Stimulated activated CD4-positive, alpha-beta T cell treated with anti-CD3 and anti-CD28 coated beads, TNF-alpha, amount 100 ng/mL, for 24 hours (primary cell): ENCODE measurements around the gene DHFR.
"Not testable (repeated sequence)": the region's sequence is repeated elsewhere in the genome, so short reads cannot be mapped to it uniquely, and the experiment has no call there.

Experiments
- DNase-seq, 3 experiments: peaks; one replicate each; pipeline ENCODE4 v3.0.0-alpha.2; 2020; ENCODE audit warnings: low read depth in 3 of 3

DHFR gene

DNA sequence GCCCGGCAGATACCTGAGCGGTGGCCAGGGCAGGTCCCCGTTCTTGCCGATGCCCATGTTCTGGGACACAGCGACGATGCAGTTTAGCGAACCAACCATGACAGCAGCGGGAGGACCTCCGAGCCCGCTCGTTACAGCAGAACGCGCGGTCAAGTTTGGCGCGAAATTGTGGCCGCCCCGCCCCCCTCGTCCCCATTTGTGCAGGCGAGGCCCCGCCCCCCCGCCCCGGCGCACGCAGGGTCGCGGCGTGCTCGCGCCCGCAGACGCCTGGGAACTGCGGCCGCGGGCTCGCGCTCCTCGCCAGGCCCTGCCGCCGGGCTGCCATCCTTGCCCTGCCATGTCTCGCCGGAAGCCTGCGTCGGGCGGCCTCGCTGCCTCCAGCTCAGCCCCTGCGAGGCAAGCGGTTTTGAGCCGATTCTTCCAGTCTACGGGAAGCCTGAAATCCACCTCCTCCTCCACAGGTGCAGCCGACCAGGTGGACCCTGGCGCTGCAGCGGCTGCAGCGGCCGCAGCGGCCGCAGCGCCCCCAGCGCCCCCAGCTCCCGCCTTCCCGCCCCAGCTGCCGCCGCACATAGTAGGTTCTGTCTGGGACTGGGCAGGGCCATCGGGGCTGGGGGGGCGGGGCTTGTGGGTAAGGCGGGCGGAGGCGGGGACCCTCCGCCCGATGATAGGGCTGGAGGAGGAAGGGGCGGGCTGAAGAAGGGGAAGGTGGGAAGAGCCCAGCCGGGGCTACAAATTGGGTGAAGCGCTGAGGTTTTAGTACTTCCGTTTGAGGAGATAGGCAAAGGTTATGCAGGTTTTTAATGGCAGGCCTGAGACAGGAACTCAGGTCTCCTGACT lies at the start of gene DHFR, which contains the start of gene MSH3:
TSS of gene DHFR (minus strand) at position 593 of the 840 bp plus-strand sequence. CDS start at position 99, 494 bp downstream.
TSS of gene MSH3 (plus strand) at position 262 of the 840 bp plus-strand sequence. CDS start at position 338, 76 bp downstream.
- DNase-seq, result peak; percentile 75 to 91 (median 80)

DNA sequence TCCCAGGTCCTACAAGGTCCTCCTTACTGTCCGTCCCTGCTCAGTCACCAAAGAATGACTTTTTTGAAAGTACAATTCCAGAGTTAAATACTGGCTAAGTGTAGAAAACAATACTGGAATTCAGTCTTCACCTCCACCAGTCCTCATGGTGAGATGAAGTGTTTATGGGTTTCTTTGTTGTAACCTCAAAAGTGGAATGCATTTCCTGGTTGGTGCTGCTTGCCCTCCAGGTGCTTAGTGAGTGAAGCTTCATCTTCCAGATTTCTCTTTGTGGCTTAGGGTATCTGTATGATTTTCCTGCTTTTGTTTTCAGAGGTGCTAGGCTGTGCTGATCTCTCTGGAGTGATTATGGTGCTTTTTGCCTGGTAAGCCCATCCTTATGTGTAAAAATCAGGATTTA lies 49.4 kb upstream of the DHFR start:
- DNase-seq, result no peak

DNA sequence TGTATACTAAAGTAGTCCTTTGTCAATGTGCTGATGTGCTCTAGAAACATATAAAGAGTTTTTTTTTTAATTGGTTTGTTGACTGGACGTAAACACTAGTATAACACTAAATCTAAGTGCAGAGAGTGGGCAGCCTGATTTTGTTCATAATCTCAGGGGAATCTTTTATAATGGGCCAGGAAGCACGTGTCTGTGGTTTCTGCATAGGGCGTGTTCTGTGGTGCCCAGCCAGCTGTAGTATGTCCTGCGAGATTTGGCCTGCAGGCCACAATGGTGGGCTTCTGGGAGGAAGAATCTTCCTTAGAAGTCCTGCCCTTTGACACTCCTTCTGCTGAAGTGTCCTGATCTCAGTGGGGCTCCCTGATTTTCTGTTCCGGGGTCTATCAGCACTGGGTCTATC lies 49.0 kb upstream of the DHFR start:
- DNase-seq, result no peak

DNA sequence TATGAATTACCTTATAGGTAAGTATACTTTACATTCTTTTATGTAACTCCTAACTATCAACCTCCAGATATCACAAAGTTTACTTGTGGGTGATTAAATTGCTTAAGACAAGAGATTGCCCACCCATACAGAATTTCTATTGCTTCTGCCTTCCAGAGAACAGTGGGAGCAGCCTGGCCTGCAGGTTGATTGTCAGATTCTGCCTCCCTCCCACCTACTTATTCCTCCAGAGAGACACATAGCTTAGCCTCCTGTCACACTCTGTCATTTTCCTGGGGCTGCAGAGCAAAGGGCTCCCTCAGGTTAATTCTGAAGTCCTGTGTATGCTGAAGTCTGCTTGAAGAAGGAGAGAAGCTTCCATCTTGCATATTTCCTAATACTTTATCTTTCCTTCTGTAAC lies 48.5 kb upstream of the DHFR start:
- no peak for DNase-seq

- DNase-seq, result no peak
These were observed 46.8 kb upstream of the DHFR start for GRCh38 chr5:80701597-80701996.

DNA sequence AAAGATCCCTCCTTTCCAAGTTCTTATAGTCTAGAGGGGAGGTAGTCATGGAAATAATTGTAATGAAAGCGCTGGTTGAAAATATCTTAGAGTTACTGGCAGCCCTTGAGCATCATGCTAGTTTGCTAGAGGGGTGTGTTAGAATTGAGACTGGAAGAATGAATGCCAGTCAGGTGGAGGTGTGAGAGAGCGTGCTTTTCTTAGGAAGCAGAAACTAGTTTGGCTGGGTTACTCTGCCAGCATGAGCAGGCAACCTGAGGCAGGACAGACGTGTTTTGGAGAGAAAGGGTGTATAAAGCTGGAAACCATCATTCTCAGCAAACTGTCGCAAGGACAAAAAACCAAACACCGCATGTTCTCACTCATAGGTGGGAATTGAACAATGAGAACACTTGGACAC lies 43.6 kb upstream of the DHFR start:
- no peak for DNase-seq

GRCh38 chr5:80697100-80697499 lies 42.3 kb upstream of the DHFR start:
- no peak for DNase-seq

- no peak for DNase-seq
These were observed 41.7 kb upstream of the DHFR start for GRCh38 chr5:80696450-80696849.

GRCh38 chr5:80695666-80696065 lies 40.9 kb upstream of the DHFR start:
- no peak for DNase-seq

- no peak for DNase-seq
These were observed 34.8 kb upstream of the DHFR start for GRCh38 chr5:80689627-80690026.

GRCh38 chr5:80688648-80689420 lies 34.1 kb upstream of the DHFR start:
- DNase-seq, result no peak

DNA sequence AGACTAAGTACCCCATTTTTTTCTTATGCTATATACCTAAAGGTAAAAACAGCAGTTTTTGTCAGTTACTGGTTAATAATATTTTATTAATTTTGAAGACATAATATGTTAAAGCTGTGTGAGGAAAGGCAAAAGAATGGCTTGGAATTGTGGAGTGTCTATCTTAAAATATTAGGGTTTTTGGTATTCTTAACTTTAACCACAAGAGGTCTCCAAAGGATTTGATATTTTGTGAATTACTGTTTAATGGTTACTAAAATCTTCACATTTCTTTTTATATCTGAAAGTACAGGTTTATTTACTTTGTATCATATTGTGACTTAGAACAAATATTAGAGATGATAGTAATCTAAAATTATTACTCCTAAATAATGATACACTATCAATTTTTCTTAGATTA lies 32.0 kb upstream of the DHFR start:
- no peak for DNase-seq

GRCh38 chr5:80676706-80677105 lies 21.9 kb upstream of the DHFR start:
- DNase-seq, result no peak

DNA sequence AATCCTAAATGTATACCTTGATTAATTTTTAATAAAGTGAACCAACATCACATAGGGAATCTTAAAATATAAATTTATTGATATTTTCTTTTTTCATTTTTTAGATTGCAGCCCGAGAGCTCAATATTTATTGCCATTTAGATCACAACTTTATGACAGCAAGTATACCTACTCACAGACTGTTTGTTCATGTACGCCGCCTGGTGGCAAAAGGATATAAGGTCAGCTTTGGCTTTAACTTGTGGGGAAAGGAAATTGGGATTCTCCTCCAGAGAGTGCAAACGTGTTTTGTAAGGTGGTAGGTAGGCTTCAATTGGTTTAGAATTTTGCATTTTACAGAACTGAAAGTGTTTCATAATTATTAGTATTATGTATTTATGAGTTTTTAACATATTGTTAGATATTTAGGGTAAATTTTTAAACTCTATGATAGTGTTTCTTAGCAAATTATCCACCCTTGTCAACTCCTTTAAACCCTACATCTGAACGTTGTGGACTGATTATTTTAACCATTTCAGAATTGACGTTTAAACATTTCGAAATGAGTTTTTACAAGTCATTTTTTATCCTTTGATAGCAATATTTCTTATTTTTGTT lies 17.5 kb upstream of the DHFR start:
- DNase-seq, result peak; percentile 43 to 64 (median 55)

- DNase-seq, result no peak
These were observed 13.5 kb upstream of the DHFR start for GRCh38 chr5:80668016-80668969.

GRCh38 chr5:80667384-80667783 lies 12.6 kb upstream of the DHFR start:
- no peak for DNase-seq

DNA sequence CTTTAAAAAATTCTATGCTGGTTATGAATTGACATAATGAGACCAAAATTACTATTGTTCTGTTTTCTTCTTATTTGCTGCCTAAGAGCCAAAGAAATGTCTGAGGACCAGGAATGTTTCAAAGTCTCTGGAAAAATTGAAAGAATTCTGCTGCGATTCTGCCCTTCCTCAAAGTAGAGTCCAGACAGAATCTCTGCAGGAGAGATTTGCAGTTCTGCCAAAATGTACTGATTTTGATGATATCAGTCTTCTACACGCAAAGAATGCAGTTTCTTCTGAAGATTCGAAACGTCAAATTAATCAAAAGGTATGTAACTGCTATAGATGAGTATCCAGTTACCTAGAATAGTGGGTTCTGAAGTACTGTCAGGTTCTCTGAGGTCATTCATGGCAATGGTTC lies 10.3 kb upstream of the DHFR start:
- DNase-seq, result no peak

DNA sequence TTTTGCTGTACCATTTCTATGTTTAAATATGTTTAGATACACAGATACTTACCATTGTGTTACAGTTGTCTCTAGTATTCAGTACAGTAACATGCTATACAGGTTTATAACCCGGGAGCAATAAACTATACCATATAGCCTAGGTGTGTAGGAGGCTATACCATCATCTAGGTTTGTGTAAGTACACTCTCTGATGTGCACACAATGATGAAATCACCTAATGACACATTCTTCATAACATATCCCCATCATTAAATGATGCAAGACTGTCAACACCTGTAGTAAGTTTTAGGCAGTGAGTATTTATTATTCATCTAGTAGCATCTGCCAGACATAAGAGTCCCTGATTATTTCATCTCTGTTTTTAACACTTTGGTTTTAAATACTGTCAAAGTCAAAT lies 7.3 kb upstream of the DHFR start:
- DNase-seq, result no peak

DNA sequence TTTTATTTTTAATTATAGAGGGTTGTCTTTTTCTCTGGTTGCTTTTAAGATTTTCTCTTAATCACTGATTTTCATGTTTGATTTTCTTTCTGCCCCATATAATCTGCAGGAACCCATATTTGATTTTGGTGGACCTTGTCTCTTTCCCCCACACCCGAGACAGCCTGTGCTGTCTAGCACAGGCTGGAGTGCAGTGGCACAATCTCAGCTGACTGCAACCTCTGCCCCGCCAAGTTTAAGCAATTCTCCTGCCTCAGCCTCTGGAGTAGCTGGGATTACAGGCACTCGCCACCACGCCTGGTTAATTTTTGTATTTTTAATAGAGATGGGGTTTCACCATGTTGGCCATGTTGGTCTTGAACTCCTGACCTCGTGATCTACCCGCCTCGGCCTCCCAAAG lies 5.9 kb upstream of the DHFR start:
- not testable (repeated sequence) for DNase-seq

- DNase-seq, result no peak
These were observed 4.3 kb upstream of the DHFR start for GRCh38 chr5:80659106-80659505.

- DNase-seq, result no peak
These were observed 1.6 kb upstream of the DHFR start for GRCh38 chr5:80656425-80656824.
